ENCODE data around the gene IGSF21. TPM values are rescaled to one million over a fixed set of nuclear protein-coding genes. Genes with fewer than 3 reads are reported as not detected.

The IGSF21 gene
- total RNA-seq, 1 donor from 2014 or later = 1.8 TPM

GRCh38 chr1:18103788-18104421 is 3.7 kb upstream of the IGSF21 start:
- Histone ChIP-seq H3K27me3 (ENCODE audit: low read depth) (peaks cover 55% of the 10 kb centered on the region), H3K4me1 (no peaks in the 10 kb centered on the region), H3K9me3 (no peaks in the 10 kb centered on the region), H3K27ac (no peak overlapping the region), H3K36me3 (no peaks in the 10 kb centered on the region), H3K4me3 (no peak overlapping the region)
- ATAC-seq = no peak
- intact Hi-C loops (cut with DNase I) = no loop called here
- TF ChIP-seq CTCF (IDR thresholded peaks at IDR 0.05) = no peak
- no peak for DNase-seq

- H3K27me3 ChIP-seq (ENCODE audit: low read depth) = peaks cover 58% of the 10 kb centered on the region
- DNase-seq = no peak
- intact Hi-C loops (cut with DNase I) = no loop called here
Observed at GRCh38 chr1:18104546-18105100, 3.0 kb upstream of the IGSF21 start.

GRCh38 chr1:18105196-18105595 is 2.4 kb upstream of the IGSF21 start:
- no peak for DNase-seq
- Histone ChIP-seq H3K4me1 (peaks cover 7% of the 10 kb centered on the region), H3K9me3 (no peaks in the 10 kb centered on the region), H3K27me3 (ENCODE audit: low read depth) (peaks cover 62% of the 10 kb centered on the region), H3K27ac (no peak overlapping the region), H3K36me3 (no peaks in the 10 kb centered on the region), H3K4me3 (no peak overlapping the region)
- no peak for TF ChIP-seq CTCF (IDR thresholded peaks at IDR 0.05)
- intact Hi-C loops (cut with DNase I) = no loop called here
- ATAC-seq = no peak

More at GRCh38 chr1:18104546-18105100, 3.0 kb upstream of the IGSF21 start:
- ATAC-seq = no peak
- Histone ChIP-seq H3K4me3 (no peak overlapping the region), H3K36me3 (no peaks in the 10 kb centered on the region), H3K9me3 (no peaks in the 10 kb centered on the region), H3K4me1 (peaks cover 1% of the 10 kb centered on the region), H3K27ac (no peak overlapping the region)
- TF ChIP-seq CTCF (IDR thresholded peaks at IDR 0.05) = no peak

- peaks cover 16% of the 10 kb centered on the region for H3K4me1 ChIP-seq
- ATAC-seq (no peak), DNase-seq (no peak)
- intact Hi-C loops (cut with DNase I) = no loop called here
- no peaks in the 10 kb centered on the region for H3K36me3 ChIP-seq
- no peak for TF ChIP-seq CTCF (IDR thresholded peaks at IDR 0.05)
- peaks cover 89% of the 10 kb centered on the region for H3K27me3 ChIP-seq (ENCODE audit: low read depth)
- H3K27ac ChIP-seq = no peak overlapping the region
- no peaks in the 10 kb centered on the region for H3K9me3 ChIP-seq
- no peak overlapping the region for H3K4me3 ChIP-seq
Observed at GRCh38 chr1:18108299-18109057, 880 bp downstream of the IGSF21 start.

GRCh38 chr1:18109058-18109755 is 1.6 kb downstream of the IGSF21 start:
- Histone ChIP-seq H3K27me3 (ENCODE audit: low read depth) (peaks cover 97% of the 10 kb centered on the region), H3K9me3 (no peaks in the 10 kb centered on the region), H3K27ac (no peak overlapping the region), H3K36me3 (no peaks in the 10 kb centered on the region), H3K4me1 (peaks cover 16% of the 10 kb centered on the region), H3K4me3 (no peak overlapping the region)
- DNase-seq (no peak), ATAC-seq (no peak)
- no peak for TF ChIP-seq CTCF (IDR thresholded peaks at IDR 0.05)
- intact Hi-C loops (cut with DNase I) = no loop called here
